ENCODE data around the gene GMPPA. TPM values are rescaled to one million over a fixed set of nuclear protein-coding genes. Genes with fewer than 3 reads are reported as not detected.

The GMPPA gene
- total and polyA plus RNA-seq, 9 of the 15 experiments (the other 6 are each of a cell fraction or from before 2014, with no cell fraction given) = 7.0 to 101 (median 66.7) TPM

GRCh38 chr2:219495531-219496122 is 3.1 kb upstream of the GMPPA start (continued):
- peak; percentile 39; the same call in 1 of the 2 replicates for TF ChIP-seq MAX (CRISPR knock-in tag; IDR thresholded peaks at IDR 0.05)
- no peak for TF ChIP-seq SNAPC5 (CRISPR knock-in tag; IDR thresholded peaks at IDR 0.05)
- TF ChIP-seq XRCC5 (IDR thresholded peaks at IDR 0.05; ENCODE audit: low read depth, low read length) = no peak
- TF ChIP-seq EP400 (IDR thresholded peaks at IDR 0.05) = peak; percentile 28; the same call in 1 of the 2 replicates
- TF ChIP-seq TFAP4 (CRISPR knock-in tag; IDR thresholded peaks at IDR 0.05; ENCODE audit: borderline replicate concordance) = peak; percentile 50; the same call in 1 of the 2 replicates
- no peak for TF ChIP-seq GTF3C2 (IDR thresholded peaks at IDR 0.05; ENCODE audit: borderline replicate concordance, extremely low read depth, insufficient read length)
- peak; percentile 41 for TF ChIP-seq SAP30 (IDR thresholded peaks at IDR 0.05; ENCODE audit: borderline replicate concordance, insufficient read depth, low read depth, low read length, poor library complexity, severe bottlenecking)
- no peak for TF ChIP-seq ILK (tag; IDR thresholded peaks at IDR 0.05; ENCODE audit: borderline replicate concordance, low read depth)
- no peak for TF ChIP-seq ZNF740 (CRISPR knock-in tag; IDR thresholded peaks at IDR 0.05)
- 0 out of 4 replicates have a peak, but pooled peaks of 1 of the 2 experiments have one; percentile 24 for TF ChIP-seq ZNF740 (tag; IDR thresholded peaks at IDR 0.05)
- TF ChIP-seq MLLT1 (IDR thresholded peaks at IDR 0.05) = no peak
- TF ChIP-seq RAD21 (CRISPR knock-in tag; conservative IDR thresholded peaks at IDR 0.05 in 1 of 2, IDR thresholded peaks at IDR 0.05 in 1 of 2) = peak; percentile 65 to 73
- TF ChIP-seq IRF1 (CRISPR knock-in tag; IDR thresholded peaks at IDR 0.05; ENCODE audit: borderline replicate concordance) = no peak
- TF ChIP-seq ZBTB49 (CRISPR knock-in tag; IDR thresholded peaks at IDR 0.05; ENCODE audit: borderline replicate concordance) = no peak

Data from K562 (cell line).